OCI-LY3 (cell line): Measurements from ENCODE around the gene LITAFD.

ENCODE experiments used
- H2AFZ ChIP-seq: fragments of 200-600, 300-600 bp; shearing (Covaris generic); 2 replicates; pipeline ENCODE4 v1.6.0; 2014; ENCODE audit warnings: antibody characterized with exemption, low read depth, low read length
- H3K27ac ChIP-seq: fragments of 200-600, 300-600 bp; sonication (generic); 2 replicates; pipeline ENCODE4 v1.5.1; 2014; ENCODE audit warnings: mild to moderate bottlenecking, low read length, moderate library complexity, mixed read lengths
- H3K27me3 ChIP-seq: fragments of 200-600, 300-600 bp; sonication (generic); 2 replicates; pipeline ENCODE4 v1.6.1; 2014; ENCODE audit warnings: low read depth, low read length, mixed read lengths
- H3K36me3 ChIP-seq: fragments of 200-600, 300-600 bp; sonication (generic); replicated peaks from 2 replicates; pipeline ENCODE3; 2014; ENCODE audit warnings: low read depth, low read length, mixed read lengths
- H3K4me1 ChIP-seq: fragments of 300-600, 200-600 bp; sonication (generic); 2 replicates; pipeline ENCODE4 v1.6.1; 2014; ENCODE audit warnings: low read length, mixed read lengths
- H3K4me2 ChIP-seq: fragments of 200-600, 300-600 bp; sonication (generic); 2 replicates; pipeline ENCODE4 v1.6.1; 2014; ENCODE audit warnings: low read length, mixed read lengths
- H3K4me3 ChIP-seq: fragments of 300-600, 200-600 bp; sonication (generic); 2 replicates; pipeline ENCODE4 v1.5.1; 2014; ENCODE audit warnings: antibody characterized with exemption, mild to moderate bottlenecking, low read length, moderate library complexity
- H3K79me2 ChIP-seq: fragments of 300-600, 200-600 bp; shearing (Covaris generic); 2 replicates; pipeline ENCODE4 v1.6.1; 2014; ENCODE audit warnings: mild to moderate bottlenecking, low read length, mixed read lengths
- H3K9ac ChIP-seq: fragments of 300-600, 200-600 bp; shearing (Covaris generic); 2 replicates; pipeline ENCODE4 v1.6.0; 2014; ENCODE audit warnings: mild to moderate bottlenecking, low read length, moderate library complexity
- H3K9me3 ChIP-seq: fragments of 200-600, 300-600 bp; shearing (Covaris generic); 2 replicates; pipeline ENCODE4 v1.6.1; 2014; ENCODE audit warnings: low read length, mixed read lengths; ENCODE audit not compliant: insufficient read depth
- H4K20me1 ChIP-seq: fragments of 200-600, 300-600 bp; sonication (generic); 2 replicates; pipeline ENCODE4 v1.6.1; 2016; ENCODE audit warnings: low read length, mixed read lengths; ENCODE audit not compliant: insufficient read depth
- CTCF ChIP-seq: fragments of 200-600, 300-600 bp; sonication (generic); IDR thresholded peaks from 2 replicates; pipeline ENCODE4 v1.5.1; 2014; ENCODE audit warnings: antibody characterized with exemption, low read length, low read depth
- EZH2phosphoT487 ChIP-seq: fragments of 200-600 bp; shearing (Covaris generic); IDR thresholded peaks from 2 replicates; pipeline ENCODE4 v1.6.1; 2018; ENCODE audit warnings: antibody characterized with exemption, mixed run types, low read depth

LITAFD gene

GRCh38 chr16:8848231-8848938 is 33.8 kb upstream of the LITAFD start:
- H2AFZ ChIP-seq = no peak overlapping the region
- H3K9me3 ChIP-seq = no peaks in the 10 kb centered on the region
- no peak overlapping the region for H3K4me2 ChIP-seq
- no peak for TF ChIP-seq EZH2phosphoT487
- no peak for TF ChIP-seq CTCF
- H3K36me3 ChIP-seq = peaks cover 50% of the 10 kb centered on the region
- H3K27ac ChIP-seq = no peak overlapping the region
- peaks cover 11% of the 10 kb centered on the region for H3K79me2 ChIP-seq
- no peak overlapping the region for H3K4me3 ChIP-seq
- no peaks in the 10 kb centered on the region for H3K27me3 ChIP-seq
- H3K4me1 ChIP-seq = no peaks in the 10 kb centered on the region
- H4K20me1 ChIP-seq = peaks cover 8% of the 10 kb centered on the region; the same call in 1 of the 2 replicates
- no peak overlapping the region for H3K9ac ChIP-seq

- Histone ChIP-seq H3K27me3 (no peaks in the 10 kb centered on the region), H3K4me3 (no peak overlapping the region), H4K20me1 (peaks cover 8% of the 10 kb centered on the region; the same call in 1 of the 2 replicates), H3K36me3 (peaks cover 52% of the 10 kb centered on the region), H2AFZ (no peak overlapping the region), H3K27ac (no peak overlapping the region), H3K4me1 (no peaks in the 10 kb centered on the region), H3K9me3 (no peaks in the 10 kb centered on the region), H3K79me2 (peaks cover 11% of the 10 kb centered on the region), H3K9ac (no peak overlapping the region), H3K4me2 (no peak overlapping the region)
- no peak for TF ChIP-seq CTCF
- no peak for TF ChIP-seq EZH2phosphoT487
Observed at GRCh38 chr16:8848939-8849391, 33.2 kb upstream of the LITAFD start.

GRCh38 chr16:8849411-8850011 is 32.6 kb upstream of the LITAFD start:
- H3K27me3 ChIP-seq = no peaks in the 10 kb centered on the region
- H3K4me3 ChIP-seq = no peak overlapping the region
- peaks cover 54% of the 10 kb centered on the region for H3K36me3 ChIP-seq
- H3K9me3 ChIP-seq = no peaks in the 10 kb centered on the region
- no peak overlapping the region for H3K27ac ChIP-seq
- H3K79me2 ChIP-seq = peaks cover 11% of the 10 kb centered on the region
- TF ChIP-seq CTCF (no peak), EZH2phosphoT487 (no peak)
- no peak overlapping the region for H2AFZ ChIP-seq
- no peak overlapping the region for H3K4me2 ChIP-seq
- no peak overlapping the region for H3K9ac ChIP-seq
- no peaks in the 10 kb centered on the region for H3K4me1 ChIP-seq
- H4K20me1 ChIP-seq = peaks cover 8% of the 10 kb centered on the region; the same call in 1 of the 2 replicates

- TF ChIP-seq EZH2phosphoT487 (no peak), CTCF (no peak)
- peaks cover 63% of the 10 kb centered on the region for H3K36me3 ChIP-seq
- H3K4me3 ChIP-seq = no peak overlapping the region
- no peak overlapping the region for H3K9ac ChIP-seq
- no peaks in the 10 kb centered on the region for H3K27me3 ChIP-seq
- no peaks in the 10 kb centered on the region for H3K9me3 ChIP-seq
- H4K20me1 ChIP-seq = peaks cover 10% of the 10 kb centered on the region; the same call in 1 of the 2 replicates
- no peaks in the 10 kb centered on the region for H3K4me1 ChIP-seq
- H3K4me2 ChIP-seq = no peak overlapping the region
- H2AFZ ChIP-seq = no peak overlapping the region
- no peak overlapping the region for H3K27ac ChIP-seq
- H3K79me2 ChIP-seq = peaks cover 8% of the 10 kb centered on the region
Observed at GRCh38 chr16:8850279-8850885, 31.8 kb upstream of the LITAFD start.
